Testis (tissue), 3 donors: ENCODE measurements around the gene GNL1. TPM values are rescaled to one million over a fixed set of nuclear protein-coding genes. Genes with fewer than 3 reads are reported as not detected.
A peak's percentile ranks its signal among the peaks of the same experiment; 100 is the strongest.

Source experiments
- DNase-seq: peaks from one replicate; pipeline ENCODE4 v3.0.0-alpha.2; 2019
- H3K27ac ChIP-seq, 2 donors: fragments of 200-600 bp; sonication (generic); one replicate each; pipeline ENCODE4 v1.5.1; 2019
- H3K27me3 ChIP-seq: fragments of 200-600 bp; sonication (generic); one replicate; pipeline ENCODE4 v1.5.1; 2019
- H3K36me3 ChIP-seq: fragments of 200-600 bp; sonication (generic); one replicate; pipeline ENCODE4 v1.5.1; 2017; ENCODE audit warnings: low read depth; ENCODE audit errors: missing control alignments
- H3K4me1 ChIP-seq: fragments of 200-600 bp; sonication (generic); one replicate; pipeline ENCODE4 v1.5.1; 2019
- H3K4me3 ChIP-seq, 2 donors: fragments of 200-600 bp; sonication (generic); one replicate each; pipeline ENCODE4 v1.5.1; 2017 to 2019
- H3K9me3 ChIP-seq: fragments of 200-600 bp; sonication (generic); one replicate; pipeline ENCODE4 v1.5.1; 2017
- POLR2A ChIP-seq: fragments of 450-650 bp; IDR thresholded peaks from one replicate; pipeline ENCODE4 v1.6.1; 2017; ENCODE audit warnings: antibody characterized with exemption, mild to moderate bottlenecking, moderate library complexity
- WGBS, 2 donors: methylation state at CpG; one replicate each; pipeline ENCODE4 v1.1.5; 2018; 5-methylcytosine and 5-hydroxymethylcytosine counted together
- intact Hi-C: fragments of 100-400 bp; cut with DNase I; formaldehyde crosslinking; loops from one replicate; pipeline ENCODE4 v1.15.1; 2023; ENCODE audit warnings: low total_unique reads
- polyA plus RNA-seq: library from polyadenylated mRNA; stranded (reverse); fragments of 350-450 nt; fragmentation: Illumina TruSeq; extraction: RNeasy Lipid Tissue Mini Kit (QIAGEN cat#74804); gene quantifications from one replicate; pipeline ENCODE4 v1.2.3, GENCODE V29; 2014; ENCODE audit warnings: low read depth, low replicate concordance; ENCODE audit not compliant: insufficient read depth
- total RNA-seq, 2 donors: library from RNA; depleted of rRNA; stranded (reverse); fragments of >200 nt; gene quantifications; one replicate each; pipeline ENCODE4 v1.2.3, GENCODE V29; 2016
- TF ChIP-seq, protein P1 (sequence below), 3 experiments: fragments of 450-650 bp in 2 of 3; fragments of 200-600 bp in 1 of 3; sonication (generic) in 1 of 3; IDR thresholded peaks; one replicate each; pipeline ENCODE4 v1.5.1; 2016 to 2019; ENCODE audit warnings: antibody characterized with exemption in 3 of 3, mild to moderate bottlenecking in 2 of 3, moderate library complexity in 1 of 3

The GNL1 gene
- total and polyA plus RNA-seq, 3 donors from 2014 or later = 68.7 to 205 (median 72.8) TPM

- no peak for TF ChIP-seq POLR2A
- TF ChIP-seq, protein P1, sequence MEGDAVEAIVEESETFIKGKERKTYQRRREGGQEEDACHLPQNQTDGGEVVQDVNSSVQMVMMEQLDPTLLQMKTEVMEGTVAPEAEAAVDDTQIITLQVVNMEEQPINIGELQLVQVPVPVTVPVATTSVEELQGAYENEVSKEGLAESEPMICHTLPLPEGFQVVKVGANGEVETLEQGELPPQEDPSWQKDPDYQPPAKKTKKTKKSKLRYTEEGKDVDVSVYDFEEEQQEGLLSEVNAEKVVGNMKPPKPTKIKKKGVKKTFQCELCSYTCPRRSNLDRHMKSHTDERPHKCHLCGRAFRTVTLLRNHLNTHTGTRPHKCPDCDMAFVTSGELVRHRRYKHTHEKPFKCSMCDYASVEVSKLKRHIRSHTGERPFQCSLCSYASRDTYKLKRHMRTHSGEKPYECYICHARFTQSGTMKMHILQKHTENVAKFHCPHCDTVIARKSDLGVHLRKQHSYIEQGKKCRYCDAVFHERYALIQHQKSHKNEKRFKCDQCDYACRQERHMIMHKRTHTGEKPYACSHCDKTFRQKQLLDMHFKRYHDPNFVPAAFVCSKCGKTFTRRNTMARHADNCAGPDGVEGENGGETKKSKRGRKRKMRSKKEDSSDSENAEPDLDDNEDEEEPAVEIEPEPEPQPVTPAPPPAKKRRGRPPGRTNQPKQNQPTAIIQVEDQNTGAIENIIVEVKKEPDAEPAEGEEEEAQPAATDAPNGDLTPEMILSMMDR (IDR thresholded peaks at IDR 0.05) = no peak
- DNase-seq = no peak
- WGBS, 2 donors = 91 to 94% methylated on average over 14 of the region's 14 CpGs
- no peaks in the 10 kb centered on the region for H3K27me3 ChIP-seq
- H3K4me1 ChIP-seq = peaks cover 9% of the 10 kb centered on the region
- H3K27ac ChIP-seq = no peak overlapping the region
- no peak overlapping the region for H3K4me3 ChIP-seq
- intact Hi-C loops = no loop called here
- H3K9me3 ChIP-seq = no peaks in the 10 kb centered on the region
- H3K36me3 ChIP-seq = no peaks in the 10 kb centered on the region
Observed at GRCh38 chr6:30562470-30563425, 6.5 kb upstream of the GNL1 start.

GRCh38 chr6:30560930-30561329 lies 4.6 kb upstream of the GNL1 start:
- 91 to 97% methylated on average over 3 of the region's 3 CpGs for WGBS, 2 donors
- Histone ChIP-seq H3K27me3 (no peaks in the 10 kb centered on the region), H3K4me1 (peaks cover 11% of the 10 kb centered on the region), H3K36me3 (no peaks in the 10 kb centered on the region), H3K4me3 (no peak overlapping the region), H3K27ac (no peak overlapping the region), H3K9me3 (no peaks in the 10 kb centered on the region)
- no peak for DNase-seq
- intact Hi-C loops = no loop called here
- TF ChIP-seq POLR2A = no peak
- TF ChIP-seq, protein P1 (IDR thresholded peaks at IDR 0.05) = no peak

GRCh38 chr6:30557683-30557981 lies 1.3 kb upstream of the GNL1 start:
- intact Hi-C loops = no loop called here
- H3K9me3 ChIP-seq = no peaks in the 10 kb centered on the region
- H3K4me1 ChIP-seq = peaks cover 16% of the 10 kb centered on the region
- H3K4me3 ChIP-seq = peak overlapping the region; percentile 92 to 97
- H3K27ac ChIP-seq = peak overlapping the region; percentile 96 to 99
- WGBS, 2 donors = 3% methylated on average over 6 of the region's 6 CpGs
- H3K36me3 ChIP-seq = no peaks in the 10 kb centered on the region
- TF ChIP-seq, protein P1 (IDR thresholded peaks at IDR 0.05) = no peak
- TF ChIP-seq POLR2A = no peak
- H3K27me3 ChIP-seq = no peaks in the 10 kb centered on the region
- DNase-seq = no peak

DNA sequence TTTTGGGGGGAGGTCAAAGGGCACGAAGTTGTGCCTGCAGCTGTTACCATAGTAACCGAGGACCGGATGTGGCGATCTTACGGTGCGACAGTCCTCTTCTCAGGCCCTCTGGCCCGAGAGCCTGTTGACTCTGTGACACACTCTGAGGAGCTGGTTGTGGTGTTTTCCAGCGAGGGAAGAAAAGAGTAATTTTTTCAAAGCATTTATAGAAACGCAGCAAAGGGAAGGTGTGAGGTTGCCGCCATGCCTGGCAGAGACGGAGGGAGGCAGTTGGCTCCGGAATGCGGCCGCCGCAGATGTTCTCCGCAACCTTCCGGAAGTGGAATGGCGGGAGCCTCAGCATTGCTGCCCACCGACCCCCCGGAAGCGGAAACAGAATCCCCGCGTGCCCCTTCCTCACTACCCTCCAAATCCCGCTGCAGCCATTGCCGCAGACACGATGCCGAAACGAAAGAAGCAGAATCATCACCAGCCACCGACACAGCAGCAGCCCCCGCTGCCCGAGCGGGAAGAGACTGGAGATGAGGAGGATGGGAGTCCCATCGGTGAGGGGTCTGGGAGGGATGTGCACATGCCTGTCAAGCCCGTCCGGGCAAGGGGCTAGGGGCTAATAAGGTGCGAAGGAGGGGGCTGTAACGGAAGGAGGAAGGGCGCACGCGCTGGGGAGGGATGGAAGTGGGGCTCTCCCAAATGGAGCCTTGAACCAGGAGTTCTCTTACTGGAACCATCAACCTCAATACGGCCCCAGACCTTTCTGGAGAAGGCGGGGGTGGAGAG lies 805 bp upstream of the GNL1 start, which contains the start of gene PRR3:
Gene PRR3 (plus strand): TSS at position 390 of the 777 bp plus-strand sequence. CDS start 50 bp downstream, at position 440.
- intact Hi-C loops = no loop called here
- Histone ChIP-seq H3K36me3 (no peaks in the 10 kb centered on the region), H3K27ac (peak within 1 kb of the TSS; percentile 96 to 99), H3K4me3 (peak within 1 kb of the TSS; percentile 92 to 97), H3K9me3 (no peaks in the 10 kb centered on the region), H3K27me3 (no peaks in the 10 kb centered on the region), H3K4me1 (peaks cover 16% of the 10 kb centered on the region)
- TF ChIP-seq POLR2A = no peak
- TF ChIP-seq, protein P1 (IDR thresholded peaks at IDR 0.05) = peak in 1 of 3 experiments; percentile 11
- 0 to 1% methylated on average over 37 to 42 of the region's 42 CpGs for WGBS, 2 donors
- peak; percentile 97 for DNase-seq
